ENCODE measurements around the gene MOGAT3.

Gene MOGAT3

GRCh38 chr7:101234636-101235035, 33.8 kb upstream of the MOGAT3 start:
- no peak for DNase-seq (ENCODE audit: low read depth in 4 of 4, low spot score in 1 of 4)

- DNase-seq (ENCODE audit: low read depth in 4 of 4, low spot score in 1 of 4), result no peak
Observed at GRCh38 chr7:101233907-101234547, 33.2 kb upstream of the MOGAT3 start.

GRCh38 chr7:101232141-101232850, 31.5 kb upstream of the MOGAT3 start:
- no peak for DNase-seq (ENCODE audit: low read depth in 4 of 4, low spot score in 1 of 4)

- no peak for DNase-seq (ENCODE audit: low read depth in 4 of 4, low spot score in 1 of 4)
Observed at GRCh38 chr7:101231644-101232043, 30.8 kb upstream of the MOGAT3 start.

- no peak for DNase-seq (ENCODE audit: low read depth in 4 of 4, low spot score in 1 of 4)
Observed at GRCh38 chr7:101226721-101227120, 25.9 kb upstream of the MOGAT3 start.

GRCh38 chr7:101225650-101226049, 24.8 kb upstream of the MOGAT3 start:
- DNase-seq (ENCODE audit: low read depth in 4 of 4, low spot score in 1 of 4), result no peak

GRCh38 chr7:101223528-101223927, 22.7 kb upstream of the MOGAT3 start:
- DNase-seq (ENCODE audit: low read depth in 4 of 4, low spot score in 1 of 4), result no peak

GRCh38 chr7:101222275-101222830, 21.5 kb upstream of the MOGAT3 start:
- no peak for DNase-seq (ENCODE audit: low read depth in 4 of 4, low spot score in 1 of 4)

GRCh38 chr7:101220295-101220694, 19.5 kb upstream of the MOGAT3 start:
- no peak for DNase-seq (ENCODE audit: low read depth in 4 of 4, low spot score in 1 of 4)

- DNase-seq (ENCODE audit: low read depth in 4 of 4, low spot score in 1 of 4), result no peak
Observed at GRCh38 chr7:101218236-101219125, 17.6 kb upstream of the MOGAT3 start.

GRCh38 chr7:101217388-101218235, 16.8 kb upstream of the MOGAT3 start, which contains the start of the genes PLOD3 and ZNHIT1:
TSS of gene PLOD3 (minus strand) at chr7:101217581. CDS start at chr7:101217274, 307 bp downstream.
TSS of gene ZNHIT1 (plus strand) at chr7:101218165. CDS start at chr7:101218196, 31 bp downstream.
- DNase-seq (ENCODE audit: low read depth in 4 of 4, low spot score in 1 of 4), result peak; percentile 88 to 96 (median 92)

GRCh38 chr7:101216860-101217387, 16.1 kb upstream of the MOGAT3 start:
- no peak for DNase-seq (ENCODE audit: low read depth in 4 of 4, low spot score in 1 of 4)

- DNase-seq (ENCODE audit: low read depth in 4 of 4, low spot score in 1 of 4), result no peak
Observed at GRCh38 chr7:101216001-101216859, 15.4 kb upstream of the MOGAT3 start.

- no peak for DNase-seq (ENCODE audit: low read depth in 4 of 4, low spot score in 1 of 4)
Observed at GRCh38 chr7:101212014-101212413, 11.2 kb upstream of the MOGAT3 start.

GRCh38 chr7:101211501-101211900, 10.7 kb upstream of the MOGAT3 start:
- no peak for DNase-seq (ENCODE audit: low read depth in 4 of 4, low spot score in 1 of 4)

- no peak for DNase-seq (ENCODE audit: low read depth in 4 of 4, low spot score in 1 of 4)
Observed at GRCh38 chr7:101210143-101210542, 9.3 kb upstream of the MOGAT3 start.

- no peak for DNase-seq (ENCODE audit: low read depth in 4 of 4, low spot score in 1 of 4)
Observed at GRCh38 chr7:101208794-101209193, 8.0 kb upstream of the MOGAT3 start.

GRCh38 chr7:101207459-101207858, 6.6 kb upstream of the MOGAT3 start:
- DNase-seq (ENCODE audit: low read depth in 4 of 4, low spot score in 1 of 4), result no peak

GRCh38 chr7:101206665-101207042, 5.8 kb upstream of the MOGAT3 start:
- no peak for DNase-seq (ENCODE audit: low read depth in 4 of 4, low spot score in 1 of 4)

All from stimulated activated CD4-positive, alpha-beta T cell treated with anti-CD3 and anti-CD28 coated beads, Interleukin-1b, Interleukin-23, amount 100 ng/mL, for 24 hours (primary cell).